ENCODE results near the gene SNCA.
A peak's percentile ranks its signal among the peaks of the same experiment; 100 is the strongest.

Gene SNCA

GRCh38 chr4:89803915-89804314 lies 33.0 kb downstream of the SNCA start:
- no peak for ATAC-seq
- TF ChIP-seq ZNF8 (CRISPR knock-in tag; IDR thresholded peaks at IDR 0.05) (no peak), TCF4 (CRISPR knock-in tag; IDR thresholded peaks at IDR 0.05; ENCODE audit: borderline replicate concordance) (no peak), TOX (CRISPR knock-in tag; IDR thresholded peaks at IDR 0.05; ENCODE audit: borderline replicate concordance) (no peak), CSDC2 (CRISPR knock-in tag; IDR thresholded peaks at IDR 0.05) (no peak), GLIS3 (CRISPR knock-in tag; IDR thresholded peaks at IDR 0.05) (no peak), RARB (CRISPR knock-in tag; IDR thresholded peaks at IDR 0.05) (no peak), ZC3H10 (CRISPR knock-in tag; IDR thresholded peaks at IDR 0.05) (no peak), OSR1 (CRISPR knock-in tag; IDR thresholded peaks at IDR 0.05) (no peak), ZFP30 (CRISPR knock-in tag; IDR thresholded peaks at IDR 0.05) (no peak), ISL1 (CRISPR knock-in tag; IDR thresholded peaks at IDR 0.05) (no peak)
- TF ChIP-seq, protein P1, sequence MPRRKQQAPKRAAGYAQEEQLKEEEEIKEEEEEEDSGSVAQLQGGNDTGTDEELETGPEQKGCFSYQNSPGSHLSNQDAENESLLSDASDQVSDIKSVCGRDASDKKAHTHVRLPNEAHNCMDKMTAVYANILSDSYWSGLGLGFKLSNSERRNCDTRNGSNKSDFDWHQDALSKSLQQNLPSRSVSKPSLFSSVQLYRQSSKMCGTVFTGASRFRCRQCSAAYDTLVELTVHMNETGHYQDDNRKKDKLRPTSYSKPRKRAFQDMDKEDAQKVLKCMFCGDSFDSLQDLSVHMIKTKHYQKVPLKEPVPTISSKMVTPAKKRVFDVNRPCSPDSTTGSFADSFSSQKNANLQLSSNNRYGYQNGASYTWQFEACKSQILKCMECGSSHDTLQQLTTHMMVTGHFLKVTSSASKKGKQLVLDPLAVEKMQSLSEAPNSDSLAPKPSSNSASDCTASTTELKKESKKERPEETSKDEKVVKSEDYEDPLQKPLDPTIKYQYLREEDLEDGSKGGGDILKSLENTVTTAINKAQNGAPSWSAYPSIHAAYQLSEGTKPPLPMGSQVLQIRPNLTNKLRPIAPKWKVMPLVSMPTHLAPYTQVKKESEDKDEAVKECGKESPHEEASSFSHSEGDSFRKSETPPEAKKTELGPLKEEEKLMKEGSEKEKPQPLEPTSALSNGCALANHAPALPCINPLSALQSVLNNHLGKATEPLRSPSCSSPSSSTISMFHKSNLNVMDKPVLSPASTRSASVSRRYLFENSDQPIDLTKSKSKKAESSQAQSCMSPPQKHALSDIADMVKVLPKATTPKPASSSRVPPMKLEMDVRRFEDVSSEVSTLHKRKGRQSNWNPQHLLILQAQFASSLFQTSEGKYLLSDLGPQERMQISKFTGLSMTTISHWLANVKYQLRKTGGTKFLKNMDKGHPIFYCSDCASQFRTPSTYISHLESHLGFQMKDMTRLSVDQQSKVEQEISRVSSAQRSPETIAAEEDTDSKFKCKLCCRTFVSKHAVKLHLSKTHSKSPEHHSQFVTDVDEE (CRISPR knock-in tag; IDR thresholded peaks at IDR 0.05): no peak
- TF ChIP-seq, protein P2, sequence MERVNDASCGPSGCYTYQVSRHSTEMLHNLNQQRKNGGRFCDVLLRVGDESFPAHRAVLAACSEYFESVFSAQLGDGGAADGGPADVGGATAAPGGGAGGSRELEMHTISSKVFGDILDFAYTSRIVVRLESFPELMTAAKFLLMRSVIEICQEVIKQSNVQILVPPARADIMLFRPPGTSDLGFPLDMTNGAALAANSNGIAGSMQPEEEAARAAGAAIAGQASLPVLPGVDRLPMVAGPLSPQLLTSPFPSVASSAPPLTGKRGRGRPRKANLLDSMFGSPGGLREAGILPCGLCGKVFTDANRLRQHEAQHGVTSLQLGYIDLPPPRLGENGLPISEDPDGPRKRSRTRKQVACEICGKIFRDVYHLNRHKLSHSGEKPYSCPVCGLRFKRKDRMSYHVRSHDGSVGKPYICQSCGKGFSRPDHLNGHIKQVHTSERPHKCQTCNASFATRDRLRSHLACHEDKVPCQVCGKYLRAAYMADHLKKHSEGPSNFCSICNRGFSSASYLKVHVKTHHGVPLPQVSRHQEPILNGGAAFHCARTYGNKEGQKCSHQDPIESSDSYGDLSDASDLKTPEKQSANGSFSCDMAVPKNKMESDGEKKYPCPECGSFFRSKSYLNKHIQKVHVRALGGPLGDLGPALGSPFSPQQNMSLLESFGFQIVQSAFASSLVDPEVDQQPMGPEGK (CRISPR knock-in tag; IDR thresholded peaks at IDR 0.05; ENCODE audit: borderline replicate concordance): no peak

DNA sequence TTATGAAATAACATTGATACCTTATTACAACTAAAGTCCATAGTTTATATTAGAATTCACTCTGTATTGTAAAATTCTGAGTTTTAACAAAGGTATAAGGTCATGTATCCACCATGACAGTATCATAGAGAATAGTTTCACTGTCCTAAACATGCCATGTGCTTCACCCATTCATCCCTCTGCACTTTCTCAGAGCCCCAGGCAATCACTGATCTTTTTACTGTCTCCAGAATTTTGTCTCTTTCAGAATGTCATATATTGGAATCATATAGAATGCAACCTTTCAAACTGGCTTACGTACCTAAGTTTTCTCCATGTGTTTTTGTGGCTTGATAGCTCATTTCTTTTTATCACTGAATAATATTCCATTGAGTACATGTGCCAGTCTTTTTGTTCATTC lies 33.9 kb downstream of the SNCA start:
- ATAC-seq: no peak
- TF ChIP-seq TOX (CRISPR knock-in tag; IDR thresholded peaks at IDR 0.05; ENCODE audit: borderline replicate concordance) (no peak), TCF4 (CRISPR knock-in tag; IDR thresholded peaks at IDR 0.05; ENCODE audit: borderline replicate concordance) (no peak), ZC3H10 (CRISPR knock-in tag; IDR thresholded peaks at IDR 0.05) (no peak)
- TF ChIP-seq, protein P3, sequence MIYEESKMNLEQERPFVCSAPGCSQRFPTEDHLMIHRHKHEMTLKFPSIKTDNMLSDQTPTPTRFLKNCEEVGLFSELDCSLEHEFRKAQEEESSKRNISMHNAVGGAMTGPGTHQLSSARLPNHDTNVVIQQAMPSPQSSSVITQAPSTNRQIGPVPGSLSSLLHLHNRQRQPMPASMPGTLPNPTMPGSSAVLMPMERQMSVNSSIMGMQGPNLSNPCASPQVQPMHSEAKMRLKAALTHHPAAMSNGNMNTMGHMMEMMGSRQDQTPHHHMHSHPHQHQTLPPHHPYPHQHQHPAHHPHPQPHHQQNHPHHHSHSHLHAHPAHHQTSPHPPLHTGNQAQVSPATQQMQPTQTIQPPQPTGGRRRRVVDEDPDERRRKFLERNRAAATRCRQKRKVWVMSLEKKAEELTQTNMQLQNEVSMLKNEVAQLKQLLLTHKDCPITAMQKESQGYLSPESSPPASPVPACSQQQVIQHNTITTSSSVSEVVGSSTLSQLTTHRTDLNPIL (CRISPR knock-in tag; IDR thresholded peaks at IDR 0.05; ENCODE audit: low read depth): no peak

- ATAC-seq: peak; percentile 79
- TF ChIP-seq ZNF8 (CRISPR knock-in tag; IDR thresholded peaks at IDR 0.05) (no peak), BACH2 (CRISPR knock-in tag; IDR thresholded peaks at IDR 0.05; ENCODE audit: borderline replicate concordance) (no peak), OSR1 (CRISPR knock-in tag; IDR thresholded peaks at IDR 0.05) (no peak), SNAI2 (CRISPR knock-in tag; IDR thresholded peaks at IDR 0.05) (no peak), TOX (CRISPR knock-in tag; IDR thresholded peaks at IDR 0.05; ENCODE audit: borderline replicate concordance) (no peak)
- TF ChIP-seq, protein P1 (CRISPR knock-in tag; IDR thresholded peaks at IDR 0.05): no peak
Observed at GRCh38 chr4:89800527-89801103, 36.3 kb downstream of the SNCA start.

DNA sequence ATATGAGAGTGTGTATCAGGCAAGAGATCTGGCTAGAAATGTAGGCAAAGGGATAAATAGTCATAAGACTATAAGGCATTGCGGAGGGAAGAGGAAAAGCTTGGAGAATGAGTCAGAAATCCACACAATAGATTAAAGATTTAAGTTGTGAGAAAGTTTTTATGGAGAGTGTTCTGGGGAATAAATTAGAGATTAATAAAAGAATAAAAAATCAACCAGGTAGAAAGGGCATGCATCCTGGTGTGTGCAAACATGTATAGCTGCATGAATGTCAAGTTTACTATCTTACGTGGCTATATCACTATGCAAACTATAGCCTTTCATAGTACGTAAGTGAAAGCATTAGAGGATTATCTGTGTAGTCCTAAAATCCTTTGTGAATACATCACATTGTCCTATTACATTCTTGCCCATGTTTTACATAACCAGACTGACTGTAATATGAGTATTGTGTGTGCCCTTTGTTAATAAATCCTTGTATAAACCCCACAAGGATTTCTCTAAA lies 36.9 kb downstream of the SNCA start:
- TF ChIP-seq GLIS3 (CRISPR knock-in tag; IDR thresholded peaks at IDR 0.05): no peak
- no peak for TF ChIP-seq ISL1 (CRISPR knock-in tag; IDR thresholded peaks at IDR 0.05)
- TF ChIP-seq, protein P4, sequence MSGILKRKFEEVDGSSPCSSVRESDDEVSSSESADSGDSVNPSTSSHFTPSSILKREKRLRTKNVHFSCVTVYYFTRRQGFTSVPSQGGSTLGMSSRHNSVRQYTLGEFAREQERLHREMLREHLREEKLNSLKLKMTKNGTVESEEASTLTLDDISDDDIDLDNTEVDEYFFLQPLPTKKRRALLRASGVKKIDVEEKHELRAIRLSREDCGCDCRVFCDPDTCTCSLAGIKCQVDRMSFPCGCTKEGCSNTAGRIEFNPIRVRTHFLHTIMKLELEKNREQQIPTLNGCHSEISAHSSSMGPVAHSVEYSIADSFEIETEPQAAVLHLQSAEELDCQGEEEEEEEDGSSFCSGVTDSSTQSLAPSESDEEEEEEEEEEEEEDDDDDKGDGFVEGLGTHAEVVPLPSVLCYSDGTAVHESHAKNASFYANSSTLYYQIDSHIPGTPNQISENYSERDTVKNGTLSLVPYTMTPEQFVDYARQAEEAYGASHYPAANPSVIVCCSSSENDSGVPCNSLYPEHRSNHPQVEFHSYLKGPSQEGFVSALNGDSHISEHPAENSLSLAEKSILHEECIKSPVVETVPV (CRISPR knock-in tag; IDR thresholded peaks at IDR 0.05): no peak
- TF ChIP-seq TCF4 (CRISPR knock-in tag; IDR thresholded peaks at IDR 0.05; ENCODE audit: borderline replicate concordance): no peak
- ATAC-seq: peak; percentile 88

Data from SK-N-SH treated with all-trans-retinoic acid at 6 μM for 48 hours (cell line).